OCI-LY7 (cell line): ENCODE data around the gene CTDNEP1. TPM values are rescaled to one million over a fixed set of nuclear protein-coding genes. Genes with fewer than 3 reads are reported as not detected.

Source experiments
- BruUV-seq: library from RNA; stranded (reverse); fragments of 400-500 nt; replicated peaks from 2 replicates; lab custom pipeline; 2021; lab: Mats Ljungman, UMichigan
- CTCF ChIA-PET: fragments of 300-600 bp; sonication (Branson Sonifier 250); formaldehyde crosslinking; loops from one replicate; lab custom pipeline; 2022; ENCODE audit warnings: antibody characterized with exemption; ENCODE audit not compliant: unreplicated experiment; lab: Charles Lee
- POLR2A ChIA-PET: fragments of 300-600 bp; sonication (Branson Sonifier 250); formaldehyde crosslinking; loops from one replicate; lab custom pipeline; 2022; ENCODE audit warnings: antibody characterized with exemption; lab: Charles Lee
- DNase-seq: peaks from one replicate; pipeline ENCODE4 v3.0.0-alpha.2; 2015; ENCODE audit warnings: low spot score
- H2AFZ ChIP-seq: fragments of 200-600 bp; sonication (generic), shearing (Covaris generic); 2 replicates; pipeline ENCODE4 v1.6.1; 2014; ENCODE audit warnings: mild to moderate bottlenecking, antibody characterized with exemption, low read length, moderate library complexity
- H3K27ac ChIP-seq: fragments of 200-600 bp; sonication (generic); 2 replicates; pipeline ENCODE4 v1.5.1; 2014; ENCODE audit warnings: mixed run types, low read depth, mild to moderate bottlenecking, moderate library complexity, low read length, inconsistent platforms; ENCODE audit not compliant: poor library complexity, severe bottlenecking
- H3K36me3 ChIP-seq: fragments of 200-600 bp; sonication (generic); 2 replicates; pipeline ENCODE4 v1.6.1; 2014; ENCODE audit warnings: mild to moderate bottlenecking, antibody characterized with exemption, low read length, moderate library complexity, mixed read lengths; ENCODE audit not compliant: insufficient read depth
- H3K4me1 ChIP-seq: fragments of 200-600 bp; sonication (generic); 2 replicates; pipeline ENCODE4 v1.5.1; 2014; ENCODE audit warnings: mild to moderate bottlenecking, low read length; ENCODE audit not compliant: insufficient read depth, poor library complexity, severe bottlenecking
- H3K4me2 ChIP-seq: fragments of 200-600 bp; sonication (generic); 2 replicates; pipeline ENCODE4 v1.6.1; 2014; ENCODE audit warnings: mild to moderate bottlenecking, low read length
- H3K4me3 ChIP-seq: fragments of 200-600 bp; sonication (generic); 2 replicates; pipeline ENCODE4 v1.5.1; 2014; ENCODE audit warnings: mild to moderate bottlenecking, low read depth, low read length; ENCODE audit not compliant: poor library complexity, severe bottlenecking
- H3K79me2 ChIP-seq: fragments of 200-600 bp; sonication (generic); 2 replicates; pipeline ENCODE4 v1.6.1; 2016; ENCODE audit warnings: low read depth, mild to moderate bottlenecking, low read length, moderate library complexity, mixed read lengths; ENCODE audit not compliant: insufficient read depth
- H3K9me2 ChIP-seq: fragments of 200-600 bp; sonication (generic); 2 replicates; pipeline ENCODE4 v1.6.1; 2016; ENCODE audit warnings: mild to moderate bottlenecking, low read length, mixed read lengths; ENCODE audit not compliant: insufficient read depth
- H3K9me3 ChIP-seq: fragments of 200-600 bp; sonication (generic); 2 replicates; pipeline ENCODE4 v1.6.1; 2014; ENCODE audit warnings: mild to moderate bottlenecking, mixed run types, low read length, mixed read lengths
- H4K20me1 ChIP-seq: fragments of 200-600 bp; sonication (generic); 2 replicates; pipeline ENCODE4 v1.6.1; 2014; ENCODE audit warnings: mild to moderate bottlenecking, antibody characterized with exemption, low read length, moderate library complexity, mixed read lengths; ENCODE audit not compliant: insufficient read depth
- EZH2phosphoT487 ChIP-seq: fragments of 200-600 bp; sonication (generic); IDR thresholded peaks from 2 replicates; pipeline ENCODE4 v1.6.1; 2018; ENCODE audit warnings: low read depth, borderline replicate concordance, mild to moderate bottlenecking, mixed run types, antibody characterized with exemption, low read length, moderate library complexity, mixed read lengths
- intact Hi-C: fragments of 100-400 bp; cut with micrococcal nuclease; formaldehyde crosslinking; loops from one replicate; pipeline ENCODE4 v1.10.0; 2022; ENCODE audit not compliant: unreplicated experiment
- total RNA-seq, 2 experiments: library from RNA; depleted of rRNA in 1 of 2; stranded (reverse); fragments of >200 nt in 1 of 2; shearing (Covaris generic) in 1 of 2; gene quantifications; 2 replicates each; pipeline ENCODE4 v1.2.3, GENCODE V29; 2014 to 2022
- TF ChIP-seq, protein P1 (sequence below): fragments of 200-600 bp; sonication (generic); conservative IDR thresholded peaks from 2 replicates; pipeline ENCODE4 v1.5.1; 2014; ENCODE audit warnings: mild to moderate bottlenecking, antibody characterized with exemption, low read length, moderate library complexity, mixed read lengths

The CTDNEP1 gene
- total RNA-seq, 2 experiments from 2014 or later = 52.1 to 173 TPM

- peaks cover 23% of the 10 kb centered on the region for H3K4me1 ChIP-seq
- CTCF ChIA-PET = no interaction called here
- H3K9me3 ChIP-seq = no peaks in the 10 kb centered on the region
- H3K79me2 ChIP-seq = no peaks in the 10 kb centered on the region; the same call in 1 of the 2 replicates
- TF ChIP-seq EZH2phosphoT487 = no peak
- TF ChIP-seq, protein P1, sequence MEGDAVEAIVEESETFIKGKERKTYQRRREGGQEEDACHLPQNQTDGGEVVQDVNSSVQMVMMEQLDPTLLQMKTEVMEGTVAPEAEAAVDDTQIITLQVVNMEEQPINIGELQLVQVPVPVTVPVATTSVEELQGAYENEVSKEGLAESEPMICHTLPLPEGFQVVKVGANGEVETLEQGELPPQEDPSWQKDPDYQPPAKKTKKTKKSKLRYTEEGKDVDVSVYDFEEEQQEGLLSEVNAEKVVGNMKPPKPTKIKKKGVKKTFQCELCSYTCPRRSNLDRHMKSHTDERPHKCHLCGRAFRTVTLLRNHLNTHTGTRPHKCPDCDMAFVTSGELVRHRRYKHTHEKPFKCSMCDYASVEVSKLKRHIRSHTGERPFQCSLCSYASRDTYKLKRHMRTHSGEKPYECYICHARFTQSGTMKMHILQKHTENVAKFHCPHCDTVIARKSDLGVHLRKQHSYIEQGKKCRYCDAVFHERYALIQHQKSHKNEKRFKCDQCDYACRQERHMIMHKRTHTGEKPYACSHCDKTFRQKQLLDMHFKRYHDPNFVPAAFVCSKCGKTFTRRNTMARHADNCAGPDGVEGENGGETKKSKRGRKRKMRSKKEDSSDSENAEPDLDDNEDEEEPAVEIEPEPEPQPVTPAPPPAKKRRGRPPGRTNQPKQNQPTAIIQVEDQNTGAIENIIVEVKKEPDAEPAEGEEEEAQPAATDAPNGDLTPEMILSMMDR = no peak
- no peak overlapping the region for H3K4me3 ChIP-seq
- no peak overlapping the region for H3K27ac ChIP-seq
- no peak for DNase-seq
- no peak overlapping the region for H3K4me2 ChIP-seq
- H2AFZ ChIP-seq = no peak overlapping the region
- H4K20me1 ChIP-seq = no peaks in the 10 kb centered on the region
- intact Hi-C loops = no loop called here
- POLR2A ChIA-PET = no interaction called here
- BruUV-seq = no TSS peak
- H3K36me3 ChIP-seq = peaks cover 76% of the 10 kb centered on the region
- H3K9me2 ChIP-seq = no peaks in the 10 kb centered on the region
These were observed 28.2 kb downstream of the CTDNEP1 start for GRCh38 chr17:7223375-7223774.

- no peak overlapping the region for H3K4me2 ChIP-seq
- intact Hi-C loops = no loop called here
- no peak overlapping the region for H3K27ac ChIP-seq
- POLR2A ChIA-PET = no interaction called here
- no peak for DNase-seq
- H3K9me3 ChIP-seq = no peaks in the 10 kb centered on the region
- H3K79me2 ChIP-seq = no peaks in the 10 kb centered on the region; the same call in 1 of the 2 replicates
- BruUV-seq = no TSS peak
- no peak for TF ChIP-seq EZH2phosphoT487
- TF ChIP-seq, protein P1 = no peak
- H2AFZ ChIP-seq = no peak overlapping the region
- H3K36me3 ChIP-seq = peaks cover 72% of the 10 kb centered on the region
- no peaks in the 10 kb centered on the region for H4K20me1 ChIP-seq
- no peaks in the 10 kb centered on the region for H3K9me2 ChIP-seq
- CTCF ChIA-PET = no interaction called here
- peaks cover 28% of the 10 kb centered on the region for H3K4me1 ChIP-seq
- H3K4me3 ChIP-seq = no peak overlapping the region
These were observed 28.6 kb downstream of the CTDNEP1 start for GRCh38 chr17:7222972-7223292.

DNA sequence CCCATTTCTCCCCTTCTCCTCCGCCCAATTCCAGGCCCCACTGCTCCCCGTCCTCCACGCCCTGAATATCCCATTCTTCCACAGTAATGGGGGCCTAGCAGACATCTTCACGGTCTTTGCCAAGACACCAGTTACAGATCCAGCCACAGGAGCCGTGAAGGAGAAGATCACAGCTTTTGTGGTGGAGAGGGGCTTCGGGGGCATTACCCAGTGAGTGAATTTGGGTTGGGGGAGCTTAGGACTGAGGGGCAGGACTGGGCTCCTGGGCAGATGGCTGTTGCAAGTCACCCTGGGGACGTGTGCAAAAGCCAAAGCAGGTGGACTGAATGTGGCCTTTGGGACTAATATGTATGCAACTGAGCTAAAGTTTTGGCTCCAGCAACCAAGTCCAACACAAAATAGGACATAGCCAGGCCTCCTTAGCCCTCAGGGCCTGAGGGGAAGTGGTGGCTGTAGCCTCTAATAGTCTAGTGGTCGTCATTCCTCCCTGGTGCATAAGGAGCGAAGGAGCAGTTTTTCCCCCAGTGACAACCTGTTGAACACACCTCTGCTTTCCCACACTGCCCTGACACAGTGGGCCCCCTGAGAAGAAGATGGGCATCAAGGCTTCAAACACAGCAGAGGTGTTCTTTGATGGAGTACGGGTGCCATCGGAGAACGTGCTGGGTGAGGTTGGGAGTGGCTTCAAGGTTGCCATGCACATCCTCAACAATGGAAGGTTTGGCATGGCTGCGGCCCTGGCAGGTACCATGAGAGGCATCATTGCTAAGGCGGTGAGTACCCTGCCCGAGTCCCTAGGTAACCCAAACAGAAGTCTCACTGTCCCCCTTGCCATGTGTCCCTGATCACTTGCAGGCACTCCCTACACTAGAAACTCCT, 29.2 kb downstream of the CTDNEP1 start:
- intact Hi-C loops = no loop called here
- POLR2A ChIA-PET = no interaction called here
- Histone ChIP-seq H3K27ac (no peak overlapping the region), H3K79me2 (no peaks in the 10 kb centered on the region; the same call in 1 of the 2 replicates), H4K20me1 (no peaks in the 10 kb centered on the region), H3K36me3 (peaks cover 66% of the 10 kb centered on the region), H2AFZ (no peak overlapping the region), H3K4me2 (no peak overlapping the region), H3K9me3 (no peaks in the 10 kb centered on the region), H3K9me2 (no peaks in the 10 kb centered on the region), H3K4me3 (no peak overlapping the region), H3K4me1 (peaks cover 32% of the 10 kb centered on the region)
- TSS peak; percentile 57 for BruUV-seq
- no peak for TF ChIP-seq EZH2phosphoT487
- TF ChIP-seq, protein P1 = no peak
- DNase-seq = no peak
- CTCF ChIA-PET = interaction anchor here (2.1 kb wide), 1 partner anchor 12 kb away, joined by 7 read pairs; the partner anchor contains the start of gene DVL2
